ENCODE results near the gene SP2. TPM values are rescaled to one million over a fixed set of nuclear protein-coding genes. Genes with fewer than 3 reads are reported as not detected.

SP2 gene
- total and polyA plus RNA-seq, 4 donors: 4.9 to 19.9 (median 11.1) TPM

GRCh38 chr17:47866941-47867340, 29.1 kb upstream of the SP2 start:
- DNase-seq: no peak

GRCh38 chr17:47867813-47868533, 28.1 kb upstream of the SP2 start:
- 81 to 89% methylated on average over 11 of the region's 11 CpGs for WGBS, 2 donors
- Histone ChIP-seq H3K9ac (ENCODE audit: insufficient read depth in 1 of 2, low read length in 2 of 2) (no peak overlapping the region), H3K27ac (ENCODE audit: low read depth in 1 of 2, low read length in 1 of 2) (no peak overlapping the region), H3K4me1 (ENCODE audit: control insufficient read depth in 5 of 5, insufficient read depth in 5 of 5, low read length in 5 of 5) (peaks cover 0 to 24% (median under 1%) of the 10 kb centered on the region in 5 donors), H3K4me3 (no peak overlapping the region), H3K36me3 (ENCODE audit: control insufficient read depth in 4 of 4, insufficient read depth in 4 of 4, low read length in 4 of 4) (no peaks in the 10 kb centered on the region), H3K27me3 (ENCODE audit: control insufficient read depth in 3 of 3, insufficient read depth in 3 of 3, low read length in 2 of 3) (peaks cover 0 to 23% (median 13%) of the 10 kb centered on the region in 3 donors), H3K9me3 (ENCODE audit: control insufficient read depth in 4 of 4, insufficient read depth in 3 of 4, low read length in 3 of 4) (peaks cover 0 to 3% (median 0%) of the 10 kb centered on the region in 4 donors)
- ATAC-seq (ENCODE audit: insufficient read depth, low FRiP score) (no peak), DNase-seq (no peak)
- no peak for TF ChIP-seq CTCF (IDR thresholded peaks at IDR 0.05; ENCODE audit: control extremely low read depth, extremely low read depth)

More at GRCh38 chr17:47866941-47867340, 29.1 kb upstream of the SP2 start:
- Histone ChIP-seq H3K4me1 (ENCODE audit: control insufficient read depth in 5 of 5, insufficient read depth in 5 of 5, low read length in 5 of 5) (peaks cover 0 to 20% (median 2%) of the 10 kb centered on the region in 5 donors), H3K27ac (ENCODE audit: low read depth in 1 of 2, low read length in 1 of 2) (no peak overlapping the region), H3K9ac (ENCODE audit: insufficient read depth in 1 of 2, low read length in 2 of 2) (no peak overlapping the region), H3K4me3 (no peak overlapping the region), H3K36me3 (ENCODE audit: control insufficient read depth in 4 of 4, insufficient read depth in 4 of 4, low read length in 4 of 4) (no peaks in the 10 kb centered on the region), H3K9me3 (ENCODE audit: control insufficient read depth in 4 of 4, insufficient read depth in 3 of 4, low read length in 3 of 4) (peaks cover 0 to 3% (median 0%) of the 10 kb centered on the region in 4 donors), H3K27me3 (ENCODE audit: control insufficient read depth in 3 of 3, insufficient read depth in 3 of 3, low read length in 2 of 3) (peaks cover 0 to 23% (median 13%) of the 10 kb centered on the region in 3 donors)
- 84 to 85% methylated on average over 20 of the region's 20 CpGs for WGBS, 2 donors
- ATAC-seq (ENCODE audit: insufficient read depth, low FRiP score): no peak
- TF ChIP-seq CTCF (IDR thresholded peaks at IDR 0.05; ENCODE audit: control extremely low read depth, extremely low read depth): no peak

- Histone ChIP-seq H3K9me3 (ENCODE audit: control insufficient read depth in 4 of 4, insufficient read depth in 3 of 4, low read length in 3 of 4) (peaks cover 0 to 3% (median 0%) of the 10 kb centered on the region in 4 donors), H3K36me3 (ENCODE audit: control insufficient read depth in 4 of 4, insufficient read depth in 4 of 4, low read length in 4 of 4) (no peaks in the 10 kb centered on the region), H3K4me3 (no peak overlapping the region), H3K9ac (ENCODE audit: insufficient read depth in 1 of 2, low read length in 2 of 2) (no peak overlapping the region), H3K4me1 (ENCODE audit: control insufficient read depth in 5 of 5, insufficient read depth in 5 of 5, low read length in 5 of 5) (peaks cover 0 to 28% (median 0%) of the 10 kb centered on the region in 5 donors), H3K27me3 (ENCODE audit: control insufficient read depth in 3 of 3, insufficient read depth in 3 of 3, low read length in 2 of 3) (peaks cover 0 to 23% (median 13%) of the 10 kb centered on the region in 3 donors), H3K27ac (ENCODE audit: low read depth in 1 of 2, low read length in 1 of 2) (no peak overlapping the region)
- ATAC-seq (ENCODE audit: insufficient read depth, low FRiP score): no peak
- no peak for DNase-seq
- 59 to 78% methylated on average over 2 of the region's 2 CpGs for WGBS, 2 donors
- TF ChIP-seq CTCF (IDR thresholded peaks at IDR 0.05; ENCODE audit: control extremely low read depth, extremely low read depth): no peak
These were observed 26.9 kb upstream of the SP2 start for GRCh38 chr17:47869114-47869513.

Measured in lung (tissue), 12 donors.